SK-N-SH (cell line): Measurements from ENCODE around the gene CDH23. TPM values are rescaled to one million over a fixed set of nuclear protein-coding genes. Genes with fewer than 3 reads are reported as not detected.
A peak's percentile ranks its signal among the peaks of the same experiment; 100 is the strongest.

Source experiments
- CTCF ChIA-PET: fragments of 300-600, 350-600 bp; formaldehyde crosslinking; extraction: SDS; loops from one replicate; lab custom pipeline; 2021; lab: Yijun Ruan, JAX
- POLR2A ChIA-PET: fragments of 350-600 bp; sonication (Branson Sonifier 250); formaldehyde crosslinking; extraction: SDS; loops from one replicate; lab custom pipeline; 2020; ENCODE audit warnings: antibody characterized with exemption, inconsistent platforms; lab: Yijun Ruan, JAX
- DNase-seq: peaks from one replicate; pipeline ENCODE4 v3.0.0; 2012
- H2AFZ ChIP-seq: fragments of 200-600 bp; sonication (generic); 2 replicates; pipeline ENCODE4 v1.8.1; 2016; ENCODE audit warnings: antibody characterized with exemption, mild to moderate bottlenecking, low read depth
- H3F3A ChIP-seq: fragments of 200-600 bp; sonication (generic); replicated peaks from 2 replicates; pipeline ENCODE3; 2016; ENCODE audit warnings: antibody characterized with exemption, mild to moderate bottlenecking; ENCODE audit not compliant: insufficient read depth
- H3K27ac ChIP-seq, 2 experiments: fragments of 200-500 bp in 1 of 2; fragments of 200-600 bp in 1 of 2; sonication (Bioruptor generic) in 1 of 2; sonication (generic), shearing (Covaris generic) in 1 of 2; 2 replicates each; pipeline versions ENCODE4 v1.5.1 to v1.6.1; 2014 to 2016; ENCODE audit warnings: low read depth in 2 of 2, inconsistent platforms in 1 of 2, low read length in 1 of 2, mild to moderate bottlenecking in 1 of 2, mixed read lengths in 1 of 2
- H3K27me3 ChIP-seq: fragments of 200-600 bp; sonication (generic), shearing (Covaris generic); 2 replicates; pipeline ENCODE4 v1.6.1; 2016; ENCODE audit warnings: mixed run types; ENCODE audit not compliant: insufficient read depth
- H3K36me3 ChIP-seq, 2 experiments: fragments of 200-500 bp in 1 of 2; fragments of 200-600 bp in 1 of 2; sonication (Bioruptor generic) in 1 of 2; sonication (generic) in 1 of 2; replicated peaks in 1 of 2; 2 replicates each; pipeline versions ENCODE3 to v1.5.1; 2014 to 2016; ENCODE audit warnings: low read length in 1 of 2, mild to moderate bottlenecking in 1 of 2; ENCODE audit not compliant: insufficient read depth in 2 of 2, control insufficient read depth in 1 of 2
- H3K4me1 ChIP-seq, 2 experiments: fragments of 200-500 bp in 1 of 2; fragments of 200-600 bp in 1 of 2; sonication (Bioruptor generic) in 1 of 2; sonication (generic), shearing (Covaris generic) in 1 of 2; 2 replicates each; pipeline versions ENCODE4 v1.5.1 to v1.6.1; 2014 to 2016; ENCODE audit warnings: low read depth in 1 of 2, low read length in 1 of 2, mixed run types in 1 of 2; ENCODE audit not compliant: insufficient read depth in 2 of 2, control insufficient read depth in 1 of 2
- H3K4me2 ChIP-seq: fragments of 200-600 bp; sonication (generic), shearing (Covaris generic); 2 replicates; pipeline ENCODE4 v1.6.1; 2017; ENCODE audit warnings: mixed run types
- H3K4me3 ChIP-seq, 2 experiments: fragments of 200-500 bp in 1 of 2; fragments of 200-600 bp in 1 of 2; sonication (Bioruptor generic) in 1 of 2; sonication (generic), shearing (Covaris generic) in 1 of 2; 2 replicates each; pipeline versions ENCODE4 v1.5.1 to v1.8.1; 2014 to 2016; ENCODE audit warnings: low read depth in 2 of 2, inconsistent platforms in 1 of 2, low read length in 1 of 2, mild to moderate bottlenecking in 1 of 2, mixed read lengths in 1 of 2, moderate library complexity in 1 of 2
- H3K79me2 ChIP-seq: fragments of 200-600 bp; sonication (generic); 2 replicates; pipeline ENCODE4 v1.8.1; 2017; ENCODE audit warnings: mild to moderate bottlenecking; ENCODE audit not compliant: insufficient read depth
- H3K9ac ChIP-seq: fragments of 200-600 bp; sonication (generic); 2 replicates; pipeline ENCODE4 v1.6.1; 2017; ENCODE audit warnings: mixed run types
- H3K9me2 ChIP-seq: fragments of 200-600 bp; sonication (generic); 2 replicates; pipeline ENCODE4 v1.6.1; 2017; ENCODE audit warnings: mixed run types
- H3K9me3 ChIP-seq: fragments of 200-600 bp; sonication (generic); 2 replicates; pipeline ENCODE4 v1.6.1; 2017; ENCODE audit warnings: mixed run types, mild to moderate bottlenecking, moderate library complexity
- H4K20me1 ChIP-seq: fragments of 200-600 bp; sonication (generic); 2 replicates; pipeline ENCODE4 v1.6.1; 2017; ENCODE audit warnings: mild to moderate bottlenecking, mixed run types; ENCODE audit not compliant: insufficient read depth
- FOSL2 ChIP-seq: IDR thresholded peaks from 2 replicates; pipeline ENCODE4 v1.4.0; 2012; ENCODE audit warnings: low read depth, mild to moderate bottlenecking, moderate library complexity, borderline replicate concordance
- FOXJ3 ChIP-seq: sonication (generic); formaldehyde crosslinking; IDR thresholded peaks from 2 replicates; pipeline ENCODE4 v1.5.1; 2020; ENCODE audit warnings: mild to moderate bottlenecking, missing genetic modification reagents
- FOXM1 ChIP-seq: IDR thresholded peaks from 2 replicates; pipeline ENCODE4 v1.4.0; 2012; ENCODE audit warnings: low read depth, mild to moderate bottlenecking
- GATA2 ChIP-seq: sonication (generic); formaldehyde crosslinking; IDR thresholded peaks from 2 replicates; pipeline ENCODE4 v1.5.0; 2020; ENCODE audit warnings: mild to moderate bottlenecking, missing genetic modification reagents
- IRF3 ChIP-seq: fragments of 150-350 bp; IDR thresholded peaks from 2 replicates; pipeline ENCODE4 v1.6.1; 2016; ENCODE audit warnings: mild to moderate bottlenecking, low read depth, low read length
- JUND ChIP-seq: IDR thresholded peaks from 2 replicates; pipeline ENCODE4 v1.4.0; 2012
- NFIC ChIP-seq: IDR thresholded peaks from 2 replicates; pipeline ENCODE4 v1.4.0; 2012; ENCODE audit warnings: borderline replicate concordance
- NRF1 ChIP-seq: IDR thresholded peaks from 2 replicates; pipeline ENCODE4 v1.6.1; 2012; ENCODE audit warnings: low read depth, mild to moderate bottlenecking, low read length
- RAD21 ChIP-seq: IDR thresholded peaks from 2 replicates; pipeline ENCODE4 v1.6.1; 2012; ENCODE audit warnings: mild to moderate bottlenecking, low read length
- SIN3A ChIP-seq: IDR thresholded peaks from 2 replicates; pipeline ENCODE4 v1.6.1; 2012; ENCODE audit warnings: low read depth, mild to moderate bottlenecking, low read length, moderate library complexity, borderline replicate concordance
- SMC3 ChIP-seq: IDR thresholded peaks from 2 replicates; pipeline ENCODE4 v1.6.1; 2012; ENCODE audit warnings: low read depth, low read length, improper control_type of control experiment
- USF1 ChIP-seq: IDR thresholded peaks from 2 replicates; pipeline ENCODE4 v1.4.0; 2012; ENCODE audit warnings: low read depth, borderline replicate concordance
- YY1 ChIP-seq: IDR thresholded peaks from 2 replicates; pipeline ENCODE4 v1.4.0; 2012; ENCODE audit warnings: low read depth, mild to moderate bottlenecking
- WGBS: methylation state at CpG from one replicate; pipeline ENCODE4 v1.1.6; 2017; ENCODE audit warnings: low lambda C conversion rate; 5-methylcytosine and 5-hydroxymethylcytosine counted together
- polyA plus RNA-seq, 3 experiments: library from polyadenylated mRNA; depleted of rRNA; stranded (reverse); fragments of >200 nt; gene quantifications; 2 replicates each; pipeline ENCODE4 v1.2.3, GENCODE V29; 2012
- TF ChIP-seq, protein P1 (sequence below): IDR thresholded peaks from 2 replicates; pipeline ENCODE4; 2012
- TF ChIP-seq, protein P2 (sequence below): fragments of 150-350 bp; IDR thresholded peaks from 2 replicates; pipeline ENCODE4 v1.6.1; 2017; ENCODE audit warnings: antibody characterized with exemption, low read length, low read depth, borderline replicate concordance
- TF ChIP-seq, protein P3 (sequence below): fragments of 200-600 bp; sonication (generic); IDR thresholded peaks from 2 replicates; pipeline ENCODE4 v1.6.1; 2017; ENCODE audit warnings: antibody characterized with exemption, mild to moderate bottlenecking, moderate library complexity

The CDH23 gene
- polyA plus RNA-seq, 1 of the 3 experiments (the other 2 are of a cell fraction): 0.03 TPM

- H3K27ac ChIP-seq: no peak overlapping the region
- TF ChIP-seq FOXJ3 (CRISPR knock-in tag) (no peak), FOSL2 (no peak), NFIC (no peak), SIN3A (no peak), NRF1 (no peak), RAD21 (peak; percentile 83), GATA2 (CRISPR knock-in tag) (peak; percentile 70), SMC3 (peak; percentile 79), USF1 (no peak), IRF3 (no peak), FOXM1 (no peak), YY1 (no peak), JUND (no peak)
- TF ChIP-seq, protein P1, sequence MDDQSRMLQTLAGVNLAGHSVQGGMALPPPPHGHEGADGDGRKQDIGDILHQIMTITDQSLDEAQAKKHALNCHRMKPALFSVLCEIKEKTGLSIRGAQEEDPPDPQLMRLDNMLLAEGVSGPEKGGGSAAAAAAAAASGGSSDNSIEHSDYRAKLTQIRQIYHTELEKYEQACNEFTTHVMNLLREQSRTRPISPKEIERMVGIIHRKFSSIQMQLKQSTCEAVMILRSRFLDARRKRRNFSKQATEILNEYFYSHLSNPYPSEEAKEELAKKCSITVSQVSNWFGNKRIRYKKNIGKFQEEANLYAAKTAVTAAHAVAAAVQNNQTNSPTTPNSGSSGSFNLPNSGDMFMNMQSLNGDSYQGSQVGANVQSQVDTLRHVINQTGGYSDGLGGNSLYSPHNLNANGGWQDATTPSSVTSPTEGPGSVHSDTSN: no peak
- TF ChIP-seq, protein P2, sequence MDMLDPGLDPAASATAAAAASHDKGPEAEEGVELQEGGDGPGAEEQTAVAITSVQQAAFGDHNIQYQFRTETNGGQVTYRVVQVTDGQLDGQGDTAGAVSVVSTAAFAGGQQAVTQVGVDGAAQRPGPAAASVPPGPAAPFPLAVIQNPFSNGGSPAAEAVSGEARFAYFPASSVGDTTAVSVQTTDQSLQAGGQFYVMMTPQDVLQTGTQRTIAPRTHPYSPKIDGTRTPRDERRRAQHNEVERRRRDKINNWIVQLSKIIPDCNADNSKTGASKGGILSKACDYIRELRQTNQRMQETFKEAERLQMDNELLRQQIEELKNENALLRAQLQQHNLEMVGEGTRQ: no peak
- TF ChIP-seq, protein P3, sequence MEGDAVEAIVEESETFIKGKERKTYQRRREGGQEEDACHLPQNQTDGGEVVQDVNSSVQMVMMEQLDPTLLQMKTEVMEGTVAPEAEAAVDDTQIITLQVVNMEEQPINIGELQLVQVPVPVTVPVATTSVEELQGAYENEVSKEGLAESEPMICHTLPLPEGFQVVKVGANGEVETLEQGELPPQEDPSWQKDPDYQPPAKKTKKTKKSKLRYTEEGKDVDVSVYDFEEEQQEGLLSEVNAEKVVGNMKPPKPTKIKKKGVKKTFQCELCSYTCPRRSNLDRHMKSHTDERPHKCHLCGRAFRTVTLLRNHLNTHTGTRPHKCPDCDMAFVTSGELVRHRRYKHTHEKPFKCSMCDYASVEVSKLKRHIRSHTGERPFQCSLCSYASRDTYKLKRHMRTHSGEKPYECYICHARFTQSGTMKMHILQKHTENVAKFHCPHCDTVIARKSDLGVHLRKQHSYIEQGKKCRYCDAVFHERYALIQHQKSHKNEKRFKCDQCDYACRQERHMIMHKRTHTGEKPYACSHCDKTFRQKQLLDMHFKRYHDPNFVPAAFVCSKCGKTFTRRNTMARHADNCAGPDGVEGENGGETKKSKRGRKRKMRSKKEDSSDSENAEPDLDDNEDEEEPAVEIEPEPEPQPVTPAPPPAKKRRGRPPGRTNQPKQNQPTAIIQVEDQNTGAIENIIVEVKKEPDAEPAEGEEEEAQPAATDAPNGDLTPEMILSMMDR: peak; percentile 81
- TF ChIP-seq, all 33 proteins: peak for 4
- 50% methylated on average over 20 of the region's 20 CpGs for WGBS
- H3K4me2 ChIP-seq: no peak overlapping the region
- DNase-seq: peak; percentile 83
- 0 out of 2 replicates have a peak, but pooled peaks cover 4% of the 10 kb centered on the region for H3K27me3 ChIP-seq
- H3K4me1 ChIP-seq: peaks cover 6 to 17% of the 10 kb centered on the region in 2 experiments; a peak in 3 of 4 replicates
- no peak overlapping the region for H3K9ac ChIP-seq
- no peaks in the 10 kb centered on the region for H3K9me3 ChIP-seq
- H3K36me3 ChIP-seq: no peaks in the 10 kb centered on the region
- H2AFZ ChIP-seq: no peak overlapping the region
- peaks cover 5% of the 10 kb centered on the region for H3F3A ChIP-seq
- H4K20me1 ChIP-seq: no peaks in the 10 kb centered on the region
- no peak overlapping the region; a peak in 1 of 4 replicates for H3K4me3 ChIP-seq
- H3K9me2 ChIP-seq: no peaks in the 10 kb centered on the region
- H3K79me2 ChIP-seq: no peaks in the 10 kb centered on the region
- ChIA-PET POLR2A (no interaction called here), CTCF (interaction anchor here (0.6 to 8.8 kb wide), 66 partner anchors 9 to 670 kb away, joined by 3 to 74 read pairs (median 4); partner anchors contain the start of genes CDH23 and SLC29A3)
Measured at GRCh38 chr10:71608819-71609768, 212.4 kb downstream of the CDH23 start.
